PC-3 (cell line): ENCODE measurements around the gene PCARE.

Source experiments
- EZH2 ChIP-seq: fragments of 300-600 bp; sonication (generic); IDR thresholded peaks from one replicate; pipeline ENCODE4 v1.6.1; 2017; ENCODE audit warnings: antibody characterized with exemption, mild to moderate bottlenecking, low read length; ENCODE audit not compliant: unreplicated experiment
- EZH2phosphoT487 ChIP-seq: fragments of 300-600 bp; sonication (generic); IDR thresholded peaks from 2 replicates; pipeline ENCODE4 v1.6.1; 2018; ENCODE audit warnings: mild to moderate bottlenecking, antibody characterized with exemption, low read length, borderline replicate concordance
- TF ChIP-seq, protein P1 (sequence below): fragments of 300-600 bp; sonication (generic); conservative IDR thresholded peaks from 2 replicates; pipeline ENCODE4 v1.5.1; 2017; ENCODE audit warnings: antibody characterized with exemption, low read depth, mild to moderate bottlenecking, low read length

DNA sequence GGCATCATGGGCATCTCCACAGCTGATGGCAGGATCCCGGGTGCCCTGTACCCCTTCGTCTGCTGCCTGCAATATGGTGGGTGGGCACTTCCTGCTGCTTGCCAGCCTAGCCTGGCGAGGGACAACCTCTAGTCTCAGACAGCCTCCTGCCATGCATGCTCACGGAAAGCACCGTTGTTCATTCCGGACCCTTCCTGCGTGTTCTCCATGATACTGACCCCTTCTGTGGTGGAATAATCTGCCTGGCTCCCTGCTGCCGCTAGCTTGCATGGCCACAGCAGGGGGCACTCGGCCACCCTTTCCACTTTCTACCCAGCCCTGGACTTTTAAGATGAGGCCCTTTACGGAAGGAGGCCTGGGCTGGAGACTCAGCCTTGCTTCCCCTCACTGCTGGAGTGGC, 12.0 kb downstream of the PCARE start:
- TF ChIP-seq, protein P1, sequence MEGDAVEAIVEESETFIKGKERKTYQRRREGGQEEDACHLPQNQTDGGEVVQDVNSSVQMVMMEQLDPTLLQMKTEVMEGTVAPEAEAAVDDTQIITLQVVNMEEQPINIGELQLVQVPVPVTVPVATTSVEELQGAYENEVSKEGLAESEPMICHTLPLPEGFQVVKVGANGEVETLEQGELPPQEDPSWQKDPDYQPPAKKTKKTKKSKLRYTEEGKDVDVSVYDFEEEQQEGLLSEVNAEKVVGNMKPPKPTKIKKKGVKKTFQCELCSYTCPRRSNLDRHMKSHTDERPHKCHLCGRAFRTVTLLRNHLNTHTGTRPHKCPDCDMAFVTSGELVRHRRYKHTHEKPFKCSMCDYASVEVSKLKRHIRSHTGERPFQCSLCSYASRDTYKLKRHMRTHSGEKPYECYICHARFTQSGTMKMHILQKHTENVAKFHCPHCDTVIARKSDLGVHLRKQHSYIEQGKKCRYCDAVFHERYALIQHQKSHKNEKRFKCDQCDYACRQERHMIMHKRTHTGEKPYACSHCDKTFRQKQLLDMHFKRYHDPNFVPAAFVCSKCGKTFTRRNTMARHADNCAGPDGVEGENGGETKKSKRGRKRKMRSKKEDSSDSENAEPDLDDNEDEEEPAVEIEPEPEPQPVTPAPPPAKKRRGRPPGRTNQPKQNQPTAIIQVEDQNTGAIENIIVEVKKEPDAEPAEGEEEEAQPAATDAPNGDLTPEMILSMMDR: no peak
- TF ChIP-seq EZH2phosphoT487: no peak
- TF ChIP-seq EZH2: no peak
